GM19239 (cell line): ENCODE measurements around the gene DNAH9.

Source experiments
- DNase-seq: peaks from one replicate; pipeline ENCODE4 v3.0.0; 2011; ENCODE audit warnings: low spot score; ENCODE audit not compliant: insufficient read length
- FAIRE-seq: peaks from 2 replicates; lab custom pipeline; 2011; peaks lifted over from hg19 to GRCh38; lab: Jason Lieb, UNC

The DNAH9 gene

DNA sequence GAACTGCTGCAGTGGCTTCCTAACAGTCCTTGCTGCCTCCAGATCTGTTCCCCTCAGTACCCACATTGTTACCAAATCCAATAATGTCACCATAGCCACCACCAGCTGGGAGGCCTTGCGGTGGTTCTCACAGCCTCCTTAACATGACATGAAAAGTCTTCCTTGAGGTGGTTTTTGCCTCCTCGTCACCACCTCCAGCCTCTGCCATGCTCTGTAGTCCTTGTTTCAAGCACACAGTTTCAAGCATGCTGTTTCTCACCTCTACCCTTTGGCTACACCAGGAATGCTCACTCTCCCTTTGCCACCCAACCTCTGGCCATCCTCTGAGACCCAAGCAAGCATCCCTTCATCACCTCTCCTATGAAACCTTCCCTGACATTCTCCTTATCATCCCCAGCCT is 47.2 kb downstream of the DNAH9 start:
- DNase-seq (no peak), FAIRE-seq (no peak)

GRCh38 chr17:11651089-11651488 is 52.8 kb downstream of the DNAH9 start:
- FAIRE-seq = no peak
- DNase-seq = no peak

DNA sequence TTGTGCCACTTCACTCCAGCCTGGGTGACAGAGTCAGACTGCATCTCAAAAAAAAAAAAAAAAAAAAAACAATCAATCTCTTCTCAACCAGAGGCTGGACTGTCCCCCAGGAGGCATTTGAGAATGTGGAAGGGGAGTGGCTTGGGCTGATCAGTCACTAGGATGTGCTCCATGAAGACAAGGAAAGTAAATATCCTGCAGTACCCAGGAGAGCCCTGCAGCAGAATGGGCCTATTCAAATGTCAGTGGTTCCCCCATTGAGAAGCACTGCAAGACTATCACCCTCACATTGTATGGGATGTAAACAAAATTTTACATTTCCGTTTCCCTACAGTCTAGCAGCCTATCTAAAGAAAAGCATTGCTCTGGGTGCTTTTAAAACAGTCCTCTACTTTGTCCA is 70.3 kb downstream of the DNAH9 start:
- FAIRE-seq = no peak

DNA sequence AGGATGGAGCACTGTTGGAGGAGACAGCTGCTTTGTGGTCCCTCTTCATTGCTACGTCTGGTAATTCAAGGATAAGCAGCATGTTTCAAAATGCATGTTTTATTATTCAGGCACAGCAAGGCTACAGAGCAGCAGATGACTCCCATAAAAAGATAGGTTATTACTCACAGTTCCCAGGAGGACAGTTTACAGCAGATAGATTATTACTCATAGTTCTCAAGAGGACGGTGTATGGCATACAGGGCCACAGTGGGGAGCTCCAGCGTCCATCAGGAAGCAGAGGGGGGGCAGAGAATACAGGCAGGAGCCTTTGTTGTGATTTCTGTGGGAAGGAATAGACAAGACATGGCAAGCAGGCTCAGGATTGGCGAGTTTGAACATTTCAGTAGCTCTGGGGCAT is 72.9 kb downstream of the DNAH9 start:
- FAIRE-seq (no peak), DNase-seq (no peak)

More for the DNA sequence above, 70.3 kb downstream of the DNAH9 start:
- no peak for DNase-seq

GRCh38 chr17:11682646-11683045 is 84.4 kb downstream of the DNAH9 start:
- no peak for FAIRE-seq
- DNase-seq = no peak

DNA sequence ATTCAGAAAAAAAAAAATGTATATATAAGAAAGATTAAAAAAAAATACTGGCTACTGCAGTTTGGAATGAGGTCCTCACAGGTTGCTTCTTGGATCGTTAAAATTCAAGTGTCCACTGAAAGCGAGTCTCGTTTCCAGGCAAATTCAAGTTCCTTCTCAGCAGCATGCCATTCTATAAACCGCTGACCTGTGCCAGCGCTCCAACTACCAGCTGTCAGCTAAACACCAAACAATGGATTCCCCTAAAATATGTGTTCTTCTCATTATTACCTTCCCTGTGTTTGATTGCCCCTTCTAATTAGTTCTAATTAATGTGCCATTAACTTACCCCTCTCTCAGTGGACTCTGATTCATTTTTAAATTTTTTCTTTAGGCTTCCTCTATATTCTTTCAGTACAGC is 92.4 kb downstream of the DNAH9 start:
- DNase-seq = no peak
- FAIRE-seq = no peak

DNA sequence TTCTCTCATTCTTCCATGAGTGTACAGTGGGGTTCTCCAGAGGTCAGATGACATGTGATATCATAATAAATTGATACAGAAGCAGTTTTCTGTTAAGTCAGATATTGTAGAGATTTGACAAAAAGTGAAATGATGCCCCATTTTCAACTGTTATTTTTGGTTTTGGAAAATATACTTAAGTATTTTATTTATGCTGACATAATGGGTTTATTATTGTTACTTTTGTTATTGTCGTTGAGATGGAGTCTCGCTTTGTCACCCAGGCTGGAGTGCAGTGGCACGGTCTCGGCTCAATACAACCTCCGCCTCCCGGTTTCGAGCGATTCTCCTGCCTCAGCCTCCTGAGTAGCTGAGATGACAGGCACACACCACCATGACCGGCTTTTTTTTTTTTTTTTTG is 94.4 kb downstream of the DNAH9 start:
- FAIRE-seq (no peak), DNase-seq (no peak)

DNA sequence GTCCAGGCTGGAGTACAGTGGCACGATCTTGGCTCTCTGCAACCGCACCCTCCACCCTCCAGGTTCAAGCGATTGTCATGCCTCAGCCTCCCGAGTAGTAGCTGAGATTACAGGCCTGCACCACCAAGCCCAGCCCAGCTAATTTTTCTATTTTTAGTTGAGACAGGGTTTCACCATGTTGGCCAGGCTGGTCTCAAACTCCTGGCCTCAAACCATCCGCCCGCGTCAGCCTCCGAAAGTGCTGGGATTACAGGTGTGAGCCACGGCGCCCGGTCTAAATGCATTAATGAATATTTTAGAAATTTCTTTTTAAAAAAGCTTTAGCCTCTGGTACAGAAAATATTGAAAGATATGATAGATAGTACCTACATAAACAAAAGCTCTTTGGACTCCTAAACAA is 95.0 kb downstream of the DNAH9 start:
- no peak for FAIRE-seq
- DNase-seq = no peak

GRCh38 chr17:11700668-11701067 is 102.4 kb downstream of the DNAH9 start:
- DNase-seq = no peak
- FAIRE-seq = no peak

DNA sequence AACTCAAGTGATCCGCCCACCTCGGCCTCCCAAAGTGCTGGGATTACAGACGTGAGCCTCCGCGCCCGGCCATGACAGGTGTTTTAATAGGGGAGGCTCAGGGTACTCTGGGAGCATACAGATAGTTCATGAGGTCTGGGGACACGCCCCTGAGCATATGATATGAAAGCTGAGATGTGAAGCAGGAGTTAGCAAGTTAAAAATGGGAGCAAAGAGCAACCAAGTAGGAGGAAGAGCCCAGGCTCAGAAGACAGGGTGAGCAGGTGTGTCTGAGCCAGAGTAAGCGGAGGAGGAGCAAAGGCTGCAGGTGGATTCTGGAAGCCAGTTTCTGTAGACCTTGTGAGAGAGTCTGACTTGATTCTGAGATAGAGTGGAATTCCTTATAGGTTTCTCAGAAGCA is 103.6 kb downstream of the DNAH9 start:
- no peak for FAIRE-seq
- no peak for DNase-seq

DNA sequence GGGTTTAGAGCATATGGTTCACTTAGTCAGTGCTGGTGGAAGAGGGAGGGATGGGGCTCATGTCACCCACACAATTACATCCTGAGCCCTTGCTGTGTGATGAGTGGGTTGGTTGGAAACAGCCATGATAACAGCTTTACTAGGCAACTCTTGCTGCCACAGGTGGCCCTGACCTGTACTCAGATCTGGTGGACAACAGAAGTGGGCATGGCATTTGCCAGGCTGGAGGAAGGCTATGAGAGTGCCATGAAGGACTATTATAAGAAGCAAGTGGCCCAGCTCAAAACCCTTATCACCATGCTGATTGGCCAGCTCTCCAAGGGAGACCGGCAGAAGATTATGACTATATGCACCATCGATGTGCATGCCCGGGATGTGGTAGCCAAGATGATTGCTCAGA is 105.8 kb downstream of the DNAH9 start:
- DNase-seq (no peak), FAIRE-seq (no peak)

DNA sequence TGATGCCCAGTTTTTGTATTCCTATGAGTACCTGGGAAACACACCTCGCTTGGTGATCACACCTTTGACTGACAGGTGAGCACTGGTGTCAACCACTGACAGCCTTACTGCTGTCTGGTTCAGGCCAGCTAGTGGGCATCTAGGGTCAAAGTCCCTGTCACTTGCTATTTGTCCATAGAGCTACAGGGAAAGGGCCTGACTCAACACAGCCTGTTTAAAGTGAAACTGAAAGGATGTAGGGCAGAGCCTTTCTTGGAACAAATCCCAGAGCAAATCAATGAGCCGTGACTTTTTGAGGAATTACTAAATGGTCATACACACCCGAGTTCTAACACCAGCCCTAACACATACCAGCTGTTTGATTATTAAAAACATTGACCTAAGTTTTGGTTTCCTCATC is 106.8 kb downstream of the DNAH9 start:
- no peak for FAIRE-seq
- DNase-seq = no peak

- DNase-seq = no peak
- FAIRE-seq = no peak
These were observed 109.3 kb downstream of the DNAH9 start for GRCh38 chr17:11707586-11707985.

GRCh38 chr17:11712456-11712855 is 114.2 kb downstream of the DNAH9 start:
- FAIRE-seq = no peak
- DNase-seq = no peak

- FAIRE-seq (no peak), DNase-seq (no peak)
These were observed 120.9 kb downstream of the DNAH9 start for GRCh38 chr17:11719203-11719602.

DNA sequence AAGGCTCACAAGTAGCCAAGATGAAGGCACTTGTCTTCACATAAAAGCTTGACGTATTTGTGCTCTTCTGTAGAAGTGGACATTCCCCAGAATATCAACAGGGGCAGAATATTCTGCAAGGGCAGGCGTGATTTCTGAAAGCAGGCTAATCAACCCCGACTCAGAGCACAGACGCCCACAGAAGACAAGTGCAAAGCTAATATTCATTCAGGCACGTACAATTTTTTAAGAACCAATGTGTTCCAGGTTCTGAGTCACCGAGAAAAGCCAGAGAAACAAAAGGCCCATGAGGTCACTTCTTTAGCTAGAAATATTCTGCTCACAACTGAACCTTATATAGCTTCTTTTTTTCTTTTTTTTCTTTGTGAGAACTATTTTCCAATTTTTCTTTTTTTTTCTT is 121.6 kb downstream of the DNAH9 start:
- DNase-seq (no peak), FAIRE-seq (no peak)

DNA sequence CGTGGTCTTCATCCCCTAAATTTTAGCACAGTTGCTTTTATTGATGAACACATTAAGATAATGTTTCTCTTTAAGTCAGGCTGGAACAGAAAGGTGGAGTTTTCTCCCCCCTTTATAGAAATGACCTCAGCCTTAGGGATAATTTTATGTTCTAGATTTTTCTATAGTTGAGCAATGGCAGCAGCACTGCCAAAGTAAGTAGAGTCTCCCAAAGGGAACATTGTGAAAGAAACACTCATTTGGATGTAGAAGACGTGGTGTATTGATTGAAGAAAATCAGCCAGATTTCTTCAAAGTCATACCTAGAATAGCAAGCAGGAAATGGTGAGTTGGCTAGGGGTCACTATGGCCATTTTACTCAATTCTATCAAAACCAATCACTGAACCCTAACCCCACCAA is 122.5 kb downstream of the DNAH9 start:
- no peak for FAIRE-seq
- DNase-seq = no peak

DNA sequence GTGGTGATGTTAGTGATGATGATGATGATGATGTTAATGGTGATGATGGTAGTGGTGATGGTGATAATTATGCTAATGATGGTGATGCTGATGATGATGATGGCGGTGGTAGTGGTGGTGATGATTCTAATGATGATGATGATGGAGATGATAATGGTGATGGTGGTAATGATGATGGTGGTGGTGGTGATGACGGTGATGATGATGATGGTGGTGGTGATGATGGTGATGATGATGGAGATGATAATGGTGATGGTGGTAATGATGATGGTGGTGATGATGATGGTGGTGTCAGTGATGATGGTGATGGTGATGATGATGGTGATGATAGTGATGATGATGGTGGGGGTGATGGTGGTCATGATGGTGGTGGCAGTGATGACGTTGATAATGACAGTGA is 132.5 kb downstream of the DNAH9 start:
- DNase-seq = no peak
- no peak for FAIRE-seq

DNA sequence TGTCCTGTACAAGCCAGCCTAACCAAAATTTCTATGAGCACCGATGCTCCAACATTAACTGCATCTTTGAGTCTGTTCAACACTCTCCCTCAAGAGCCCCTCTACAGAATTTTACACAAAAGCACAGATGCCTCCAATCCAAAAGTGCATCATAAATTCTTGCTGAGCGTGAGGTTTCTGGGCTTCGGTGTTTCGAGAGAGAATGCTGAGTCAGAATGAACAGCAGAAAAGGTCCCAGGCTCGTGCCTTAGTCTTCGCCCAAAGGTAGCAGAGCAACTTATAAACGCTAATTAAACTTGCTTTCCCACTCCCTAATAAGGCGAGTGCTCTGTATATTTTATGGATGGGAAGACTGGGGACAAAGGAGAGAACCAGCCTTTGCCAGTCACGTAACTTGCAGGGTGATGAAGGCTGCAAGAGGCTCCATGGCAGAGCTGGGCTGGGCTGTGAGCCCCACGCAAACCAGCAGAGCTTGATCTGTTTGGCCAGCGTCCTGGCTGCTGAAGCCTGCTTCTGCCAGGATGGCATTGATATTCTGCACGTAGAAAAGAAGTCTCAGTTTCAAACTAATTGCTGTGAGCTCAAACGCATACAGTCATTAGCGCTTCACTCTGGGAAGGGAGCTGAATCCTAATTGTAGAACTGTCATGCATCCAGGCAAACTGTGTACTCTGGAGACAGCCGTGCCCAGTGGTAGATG is 138.5 kb downstream of the DNAH9 start:
- DNase-seq = no peak

GRCh38 chr17:11737313-11737679 is 139.0 kb downstream of the DNAH9 start:
- DNase-seq (no peak), FAIRE-seq (no peak)

More for the DNA sequence above, 138.5 kb downstream of the DNAH9 start:
- no peak for FAIRE-seq

DNA sequence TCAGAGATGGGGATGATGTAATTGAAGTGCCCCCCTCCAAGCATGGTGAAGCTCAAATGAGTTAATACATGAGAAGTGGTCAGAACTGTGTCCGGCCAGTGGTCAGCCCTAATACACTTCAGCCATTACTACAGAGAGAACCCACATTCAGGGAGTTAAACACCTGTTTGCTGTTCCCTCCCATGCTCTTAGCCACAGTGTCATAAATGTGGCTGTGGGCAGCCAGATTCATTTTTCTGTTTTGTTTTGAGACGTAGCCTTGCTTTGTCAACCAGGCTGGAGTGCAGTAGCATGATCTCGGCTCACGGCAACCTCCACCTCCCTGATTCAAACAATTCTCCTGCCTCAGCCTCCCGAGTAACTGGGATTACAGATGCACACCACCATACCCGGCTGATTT is 139.9 kb downstream of the DNAH9 start:
- no peak for FAIRE-seq

GRCh38 chr17:11739351-11739750 is 141.1 kb downstream of the DNAH9 start:
- no peak for DNase-seq
- no peak for FAIRE-seq

More for the DNA sequence above, 139.9 kb downstream of the DNAH9 start:
- no peak for DNase-seq

DNA sequence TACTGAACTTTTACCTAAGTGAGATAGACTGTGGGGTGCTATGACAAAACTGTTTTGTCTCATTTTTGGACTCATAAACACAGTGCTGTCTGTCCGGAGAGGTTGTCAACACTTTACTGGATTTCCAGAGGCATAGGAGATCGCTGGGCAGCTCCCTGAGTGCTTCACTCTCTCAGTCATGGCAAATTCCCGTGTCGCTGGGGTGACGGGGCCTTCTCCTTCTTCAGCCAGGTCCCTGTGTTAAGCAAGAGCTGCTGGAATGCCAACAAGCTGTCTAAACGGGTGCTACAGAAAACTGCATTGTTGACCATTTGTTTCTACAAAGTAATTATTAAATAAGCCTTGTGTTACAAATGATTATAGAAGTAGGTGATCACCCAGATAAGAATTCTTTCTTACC is 141.6 kb downstream of the DNAH9 start:
- FAIRE-seq (no peak), DNase-seq (no peak)
